Ishikawa (cell line): ENCODE data around the gene DCAF6.

Experiments
- CEBPB ChIP-seq: IDR thresholded peaks from 2 replicates; pipeline ENCODE4 v1.6.1; 2012
- NFIC ChIP-seq: IDR thresholded peaks from 2 replicates; pipeline ENCODE4 v1.6.1; 2012

DNA sequence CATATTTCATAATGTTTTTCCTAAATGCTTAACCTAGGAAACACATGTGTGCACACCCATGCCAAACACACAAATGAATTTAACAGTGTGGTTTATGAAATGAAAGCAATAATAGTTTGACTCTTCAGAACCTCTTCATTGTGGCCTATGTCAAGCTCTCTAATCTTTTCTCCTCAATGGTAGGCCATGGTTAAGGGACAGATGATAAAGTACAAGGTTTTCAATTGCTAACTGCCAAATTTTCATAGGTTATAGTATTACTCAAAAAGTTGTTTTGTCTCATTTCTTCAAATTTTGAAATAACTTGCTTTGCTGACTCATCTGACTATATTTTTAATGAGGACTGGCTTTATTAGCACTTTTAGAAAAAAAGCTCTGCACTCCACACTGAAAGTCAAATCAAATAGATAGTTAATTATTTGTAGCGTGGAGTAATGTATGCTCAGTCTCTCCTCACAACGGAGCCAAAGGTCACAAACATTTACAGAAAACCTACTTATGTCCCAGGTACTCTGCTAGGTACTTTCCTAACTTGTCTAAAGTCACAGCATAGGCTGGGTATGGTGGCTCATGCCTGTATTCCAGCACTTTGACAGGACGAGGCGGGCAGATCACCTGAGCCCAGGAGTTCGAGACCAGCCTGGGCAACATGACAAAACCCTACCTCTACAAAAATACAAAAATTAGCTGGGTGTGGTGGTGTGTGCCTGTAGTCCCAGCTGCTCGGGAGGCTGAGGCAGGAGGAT is 19.5 kb upstream of the DCAF6 start:
- TF ChIP-seq CEBPB (no peak), NFIC (no peak)
